Neural progenitor cell (in vitro differentiated cells): ENCODE measurements around the gene PLSCR2.
"Not testable (repeated sequence)": the region's sequence is repeated elsewhere in the genome, so short reads cannot be mapped to it uniquely, and the experiment has no call there.

Experiments
- EZH2phosphoT487 ChIP-seq: fragments of 200-600 bp; sonication (generic); IDR thresholded peaks from 2 replicates; pipeline ENCODE4 v1.6.1; 2017; ENCODE audit warnings: antibody characterized with exemption
- TF ChIP-seq, protein P1 (sequence below): fragments of 200-600 bp; sonication (generic); IDR thresholded peaks from 2 replicates; pipeline ENCODE4 v1.5.1; 2017; ENCODE audit warnings: antibody characterized with exemption, mild to moderate bottlenecking

DNA sequence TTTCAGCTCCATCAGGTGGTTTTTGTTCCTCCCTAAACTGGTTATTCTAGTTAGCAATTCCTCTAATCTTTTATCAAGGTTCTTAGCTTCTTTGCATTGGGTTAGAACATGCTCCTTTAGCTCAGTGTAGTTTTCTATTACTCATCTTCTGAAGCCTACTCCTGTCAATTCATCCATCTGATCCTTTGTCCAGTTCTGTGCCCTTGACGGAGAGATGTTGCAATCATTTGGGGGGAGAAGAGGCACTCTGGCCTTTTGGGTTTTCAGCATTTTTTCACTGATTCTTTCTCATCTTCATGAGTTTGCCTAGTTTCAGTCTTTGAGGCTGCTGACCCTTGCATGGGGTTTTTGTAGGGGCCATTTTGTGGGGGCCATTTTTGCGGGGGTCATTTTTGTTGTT lies 5.6 kb upstream of the PLSCR2 start:
- TF ChIP-seq, protein P1, sequence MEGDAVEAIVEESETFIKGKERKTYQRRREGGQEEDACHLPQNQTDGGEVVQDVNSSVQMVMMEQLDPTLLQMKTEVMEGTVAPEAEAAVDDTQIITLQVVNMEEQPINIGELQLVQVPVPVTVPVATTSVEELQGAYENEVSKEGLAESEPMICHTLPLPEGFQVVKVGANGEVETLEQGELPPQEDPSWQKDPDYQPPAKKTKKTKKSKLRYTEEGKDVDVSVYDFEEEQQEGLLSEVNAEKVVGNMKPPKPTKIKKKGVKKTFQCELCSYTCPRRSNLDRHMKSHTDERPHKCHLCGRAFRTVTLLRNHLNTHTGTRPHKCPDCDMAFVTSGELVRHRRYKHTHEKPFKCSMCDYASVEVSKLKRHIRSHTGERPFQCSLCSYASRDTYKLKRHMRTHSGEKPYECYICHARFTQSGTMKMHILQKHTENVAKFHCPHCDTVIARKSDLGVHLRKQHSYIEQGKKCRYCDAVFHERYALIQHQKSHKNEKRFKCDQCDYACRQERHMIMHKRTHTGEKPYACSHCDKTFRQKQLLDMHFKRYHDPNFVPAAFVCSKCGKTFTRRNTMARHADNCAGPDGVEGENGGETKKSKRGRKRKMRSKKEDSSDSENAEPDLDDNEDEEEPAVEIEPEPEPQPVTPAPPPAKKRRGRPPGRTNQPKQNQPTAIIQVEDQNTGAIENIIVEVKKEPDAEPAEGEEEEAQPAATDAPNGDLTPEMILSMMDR, result not testable (repeated sequence)
- not testable (repeated sequence) for TF ChIP-seq EZH2phosphoT487
